ENCODE results near the gene CPEB4.

CPEB4 gene

DNA sequence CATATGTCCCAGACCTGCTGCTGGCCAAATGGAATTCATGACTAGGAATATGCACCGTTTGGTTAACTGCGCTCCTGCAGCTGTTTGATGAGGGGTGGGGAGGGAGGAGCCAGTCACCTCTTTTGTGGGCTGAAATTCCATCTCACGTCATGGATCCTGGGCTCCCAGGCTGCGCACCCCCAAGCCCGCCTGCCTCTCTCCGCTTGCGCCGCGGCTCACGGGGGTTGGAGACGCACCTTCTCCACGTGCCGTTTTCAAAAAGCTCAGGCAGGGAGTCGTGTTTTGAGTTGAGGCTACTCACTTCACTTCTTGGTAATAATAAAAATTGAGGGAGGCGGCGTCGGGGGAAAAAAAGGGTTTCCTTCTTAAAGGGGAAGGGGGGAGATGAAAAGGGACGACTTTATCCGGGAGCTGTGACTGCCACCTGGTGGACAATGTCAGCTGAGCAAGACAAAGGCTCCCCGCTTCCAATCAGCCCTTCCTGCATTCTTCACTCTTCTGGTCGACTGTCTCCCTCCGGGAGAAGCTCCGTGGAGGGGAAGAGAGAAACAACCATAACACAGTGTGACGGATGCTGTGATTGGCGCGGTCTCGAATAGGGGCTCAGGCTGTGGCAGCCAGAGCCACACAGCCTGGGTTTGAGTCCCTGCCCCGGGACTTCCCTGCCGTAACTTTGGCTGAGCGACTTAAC is 84.9 kb downstream of the CPEB4 start:
- peak; percentile 65 to 71 for DNase-seq (ENCODE audit: low read depth in 2 of 2)

- DNase-seq (ENCODE audit: low read depth in 2 of 2): no peak
Observed at GRCh38 chr5:173973616-173973969, 85.4 kb downstream of the CPEB4 start.

- no peak for DNase-seq (ENCODE audit: low read depth in 2 of 2)
Observed at GRCh38 chr5:173974688-173975239, 86.6 kb downstream of the CPEB4 start.

DNA sequence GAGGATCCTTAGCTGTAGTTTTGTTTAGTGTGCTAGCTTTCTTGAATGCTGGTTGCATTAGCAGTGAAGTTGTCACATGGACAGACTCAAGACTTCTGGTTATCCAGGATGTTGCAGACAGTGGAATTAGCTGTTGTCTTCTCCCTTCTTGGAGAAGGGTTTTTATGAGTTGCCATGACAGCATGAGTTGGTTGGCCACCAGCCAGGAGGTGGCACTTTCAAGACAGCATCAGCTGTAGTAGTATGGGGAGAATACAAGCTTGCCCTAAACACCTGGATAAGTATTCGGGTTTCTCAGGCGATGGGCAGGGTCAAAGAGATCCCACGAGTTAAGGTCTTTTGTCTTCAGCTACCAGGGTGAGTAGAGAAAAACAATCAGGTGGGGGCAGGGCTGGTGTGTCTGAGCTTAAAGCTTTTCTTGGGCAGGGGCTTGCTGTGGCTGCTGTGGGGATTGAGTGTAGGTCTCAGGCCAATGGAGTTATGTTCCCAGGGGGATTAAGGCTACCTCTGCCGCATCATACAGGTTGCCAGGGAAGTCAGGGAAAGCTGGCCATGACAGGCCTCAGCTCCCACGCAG is 93.1 kb downstream of the CPEB4 start:
- DNase-seq (ENCODE audit: low read depth in 2 of 2): no peak

DNA sequence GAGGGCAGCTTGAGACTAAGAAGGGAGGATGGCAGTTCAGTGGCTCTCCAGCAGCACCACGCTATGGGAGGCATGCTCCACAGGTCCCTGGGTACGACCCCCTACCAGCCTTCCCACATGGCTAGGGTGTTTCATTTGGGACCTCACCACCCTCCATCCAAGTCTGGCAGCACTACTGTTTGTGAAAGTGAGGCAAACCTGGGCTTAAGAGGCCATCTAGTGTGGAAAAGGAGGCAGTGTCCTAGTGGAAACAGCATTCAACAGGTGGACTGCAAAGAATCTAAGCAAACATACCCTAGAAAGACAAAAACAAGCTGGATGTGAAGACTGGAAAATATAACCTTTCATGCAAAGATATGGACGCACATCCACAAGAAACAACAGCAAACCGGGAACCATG is 96.1 kb downstream of the CPEB4 start:
- DNase-seq (ENCODE audit: low read depth in 2 of 2): no peak

GRCh38 chr5:173988554-173989431 is 100.6 kb downstream of the CPEB4 start, which contains the start of gene C5orf47:
Gene C5orf47 (plus strand): TSS chr5:173989170. CDS start chr5:173989264, 94 bp downstream.
- DNase-seq (ENCODE audit: low read depth in 2 of 2): no peak

DNA sequence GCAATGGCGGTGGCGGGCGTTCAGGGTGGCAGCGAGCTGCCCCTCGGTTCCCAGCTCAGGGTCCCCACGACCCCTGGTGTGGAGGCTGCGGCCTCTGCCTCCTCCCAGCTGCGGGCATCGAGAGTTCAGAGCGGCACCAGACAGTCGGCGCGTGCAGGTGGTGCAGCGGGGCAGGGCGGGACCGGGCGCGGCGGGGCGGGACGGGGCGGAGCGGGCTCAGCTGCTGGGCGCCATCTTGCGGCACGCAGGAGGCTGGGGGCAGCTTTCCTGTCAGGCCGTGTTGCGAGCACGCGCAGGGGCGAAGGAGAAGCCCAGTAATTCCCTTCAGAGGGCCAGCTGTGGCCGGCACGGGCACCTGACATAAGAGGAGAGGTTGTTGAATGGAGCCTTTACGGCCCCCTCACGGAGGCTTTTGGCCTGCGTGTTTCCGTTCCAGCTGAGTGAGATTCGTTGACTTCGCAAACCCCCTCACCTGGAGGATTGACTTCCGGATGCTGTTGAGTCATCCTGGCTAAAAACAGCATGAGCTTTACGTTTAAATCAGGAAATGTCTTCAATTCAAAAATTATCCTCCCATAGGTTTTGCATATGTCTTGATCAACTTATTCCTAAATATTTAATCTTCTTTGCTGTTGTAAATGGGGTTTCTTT is 101.4 kb downstream of the CPEB4 start:
- DNase-seq (ENCODE audit: low read depth in 2 of 2): no peak

GRCh38 chr5:173997331-173997730 is 109.2 kb downstream of the CPEB4 start:
- DNase-seq (ENCODE audit: low read depth in 2 of 2): no peak

GRCh38 chr5:173998531-173998930 is 110.4 kb downstream of the CPEB4 start:
- no peak for DNase-seq (ENCODE audit: low read depth in 2 of 2)

DNA sequence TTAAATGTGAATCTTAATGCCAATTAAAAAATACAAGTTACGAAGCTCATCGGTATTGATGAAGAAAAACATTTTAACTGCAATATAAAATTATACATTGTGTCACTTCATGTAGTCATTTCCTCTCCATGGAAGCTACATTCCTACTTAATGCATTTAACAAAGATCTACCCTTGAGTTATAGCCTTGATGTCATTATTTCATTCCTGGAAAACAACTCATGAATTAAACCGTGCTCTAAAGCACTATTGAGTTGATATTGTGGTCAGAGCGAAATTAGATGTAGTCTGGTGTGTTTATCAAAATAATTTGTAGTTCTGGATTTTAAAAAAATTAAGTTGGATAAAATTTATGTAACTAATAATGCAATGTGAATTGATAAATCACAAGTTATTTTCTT is 111.9 kb downstream of the CPEB4 start:
- no peak for DNase-seq (ENCODE audit: low read depth in 2 of 2)

GRCh38 chr5:174003795-174004194 is 115.6 kb downstream of the CPEB4 start:
- no peak for DNase-seq (ENCODE audit: low read depth in 2 of 2)

DNA sequence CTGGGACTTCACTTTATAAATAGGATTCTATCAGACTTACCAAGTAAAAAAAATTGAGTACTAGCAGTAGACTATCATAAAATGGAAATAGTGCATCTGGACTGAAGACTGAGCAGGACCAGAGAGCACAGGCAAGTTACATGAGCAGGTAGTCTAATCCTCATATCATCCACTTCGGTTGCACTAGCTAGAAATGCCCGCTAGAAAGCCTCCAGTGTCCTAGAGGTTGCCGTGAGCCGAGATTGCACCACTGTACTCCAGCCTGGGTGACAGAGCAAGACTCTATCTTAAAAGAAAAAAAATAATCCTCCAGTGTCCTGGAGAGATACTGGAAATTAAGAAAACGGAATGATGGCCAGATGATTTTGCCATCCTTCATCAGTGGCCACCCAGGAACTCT is 120.8 kb downstream of the CPEB4 start:
- DNase-seq (ENCODE audit: low read depth in 2 of 2): no peak

- no peak for DNase-seq (ENCODE audit: low read depth in 2 of 2)
Observed at GRCh38 chr5:174010365-174010764, 122.2 kb downstream of the CPEB4 start.

GRCh38 chr5:174011441-174011840 is 123.3 kb downstream of the CPEB4 start:
- no peak for DNase-seq (ENCODE audit: low read depth in 2 of 2)
